ENCODE measurements around the gene APOO. TPM values are rescaled to one million over a fixed set of nuclear protein-coding genes. Genes with fewer than 3 reads are reported as not detected.

The APOO gene
- total RNA-seq, 1 experiment from 2014 or later: 95.3 TPM

GRCh38 chrX:23817979-23818336 is 89.8 kb downstream of the APOO start:
- no peak overlapping the region for H2AK5ac ChIP-seq (ENCODE audit: insufficient read length, low read length)
- H3K56ac ChIP-seq (ENCODE audit: insufficient read length, low read depth, low read length): no peak overlapping the region
- H3K4me2 ChIP-seq (ENCODE audit: insufficient read depth, insufficient read length, low read length): no peak overlapping the region
- Mint-ChIP-seq H3K27ac (no peak overlapping the region), H3K27me3 (ENCODE audit: low read depth) (no peaks in the 10 kb centered on the region), H3K9me3 (no peaks in the 10 kb centered on the region; a peak in 1 of 5 replicates), H3K4me1 (no peaks in the 10 kb centered on the region), H3K4me3 (no peak overlapping the region), H3K36me3 (ENCODE audit: insufficient read depth in 1 of 3, low read depth in 3 of 3) (0 out of 7 replicates have a peak, but pooled peaks cover 0 to 1% (median 0%) of the 10 kb centered on the region in 3 experiments)
- no peak overlapping the region for H2BK20ac ChIP-seq (ENCODE audit: low read depth, low read length, poor library complexity, severe bottlenecking)
- no CpG with 5 or more reads among the region's 3 CpGs for WGBS (ENCODE audit: extremely low coverage, insufficient read length, low lambda C conversion rate)
- no peaks in the 10 kb centered on the region for H3K9me3 ChIP-seq (ENCODE audit: control insufficient read depth, low read depth, low read length)
- no peak overlapping the region for H3K9ac ChIP-seq (ENCODE audit: extremely low read depth, insufficient read length, low read length)
- no peak overlapping the region for H3K18ac ChIP-seq (ENCODE audit: insufficient read length, low read depth, low read length)
- no peak overlapping the region for H2BK12ac ChIP-seq (ENCODE audit: insufficient read length, low read depth, low read length)
- H3T11ph ChIP-seq (ENCODE audit: low read length): no peak overlapping the region
- no peak overlapping the region for H4K91ac ChIP-seq (ENCODE audit: insufficient read length, low read depth, low read length)
- DNase-seq: no peak
- H2BK5ac ChIP-seq (ENCODE audit: insufficient read length, low read length): no peak overlapping the region
- H3K27me3 ChIP-seq (ENCODE audit: insufficient read depth, low read length): no peaks in the 10 kb centered on the region
- no peak overlapping the region for H4K5ac ChIP-seq (ENCODE audit: insufficient read length, low read depth, low read length)
- H2AFZ ChIP-seq (ENCODE audit: low read length): no peak overlapping the region
- no peak overlapping the region for H3K14ac ChIP-seq (ENCODE audit: insufficient read depth, low read length)
- H2BK120ac ChIP-seq (ENCODE audit: low read depth, low read length, poor library complexity, severe bottlenecking): no peak overlapping the region
- no peaks in the 10 kb centered on the region for H3K79me2 ChIP-seq (ENCODE audit: insufficient read depth, low read length)
- H2BK15ac ChIP-seq (ENCODE audit: low read depth, low read length): no peak overlapping the region
- H4K8ac ChIP-seq (replicated peaks; ENCODE audit: insufficient read length, low read depth, low read length): no peak overlapping the region
- no peak overlapping the region for H3K27ac ChIP-seq (ENCODE audit: insufficient read length, low read depth, low read length)
- H3K23me2 ChIP-seq (ENCODE audit: insufficient read length, low read depth, low read length, poor library complexity, severe bottlenecking): no peaks in the 10 kb centered on the region
- H3K23ac ChIP-seq (ENCODE audit: insufficient read length, low read depth, low read length): no peak overlapping the region
- H3K79me1 ChIP-seq (ENCODE audit: insufficient read depth, low read depth, low read length, poor library complexity, severe bottlenecking): no peaks in the 10 kb centered on the region
- no peak for TF ChIP-seq CTCF (conservative IDR thresholded peaks at IDR 0.05)
- H4K20me1 ChIP-seq (ENCODE audit: control insufficient read depth, insufficient read depth, insufficient read length): no peaks in the 10 kb centered on the region
- no peaks in the 10 kb centered on the region for H3K4me1 ChIP-seq (ENCODE audit: insufficient read depth, low read length)
- H3K4ac ChIP-seq (ENCODE audit: low read depth, low read length): no peak overlapping the region

Data from H9 (cell line).